DND-41 (cell line): Measurements from ENCODE around the gene EPHB1.

Experiments used
- ATAC-seq: fragments of 200-7000 bp; cut with Tn5 transposase; 3 replicates; pipeline ENCODE4 v1.9.1; 2021; ENCODE audit warnings: low read depth; ENCODE audit not compliant: insufficient read depth
- DNase-seq: peaks from one replicate; pipeline ENCODE4 v3.0.0-alpha.2; 2020
- H2AFZ ChIP-seq: 2 replicates; pipeline ENCODE4 v1.6.0; 2012; ENCODE audit warnings: low read depth, low read length
- H3K27ac ChIP-seq: 2 replicates; pipeline ENCODE4 v1.5.1; 2012; ENCODE audit warnings: low read length, inconsistent platforms
- H3K27me3 ChIP-seq: fragments of 200-600 bp; sonication (generic); 2 replicates; pipeline ENCODE4 v1.6.0; 2012; ENCODE audit warnings: low read length, mild to moderate bottlenecking, inconsistent platforms; ENCODE audit not compliant: insufficient read depth, poor library complexity
- H3K36me3 ChIP-seq: 2 replicates; pipeline ENCODE4 v1.5.1; 2012; ENCODE audit warnings: low read length, inconsistent platforms; ENCODE audit not compliant: insufficient read depth
- H3K4me1 ChIP-seq: 2 replicates; pipeline ENCODE4 v1.5.1; 2012; ENCODE audit warnings: mild to moderate bottlenecking, low read length; ENCODE audit not compliant: insufficient read depth
- H3K4me2 ChIP-seq: 2 replicates; pipeline ENCODE4 v1.6.0; 2012; ENCODE audit warnings: mild to moderate bottlenecking, moderate library complexity, low read length, inconsistent platforms; ENCODE audit not compliant: insufficient read depth
- H3K4me3 ChIP-seq, 2 experiments: fragments of 200-600 bp in 1 of 2; shearing (Covaris generic) in 1 of 2; 2 replicates each; pipeline ENCODE4 v1.5.1; 2012 to 2016; ENCODE audit warnings: inconsistent platforms in 2 of 2, low read length in 2 of 2, mild to moderate bottlenecking in 2 of 2, low read depth in 1 of 2, moderate library complexity in 1 of 2
- H3K79me2 ChIP-seq: 2 replicates; pipeline ENCODE4 v1.6.0; 2012; ENCODE audit warnings: low read length, inconsistent platforms; ENCODE audit not compliant: insufficient read depth
- H3K9ac ChIP-seq: 2 replicates; pipeline ENCODE4 v1.6.0; 2012; ENCODE audit warnings: low read depth, mild to moderate bottlenecking, inconsistent platforms, low read length, moderate library complexity
- H3K9me3 ChIP-seq: 2 replicates; pipeline ENCODE4 v1.5.1; 2012; ENCODE audit warnings: low read length, moderate library complexity, mild to moderate bottlenecking, inconsistent platforms; ENCODE audit not compliant: insufficient read depth, severe bottlenecking
- H4K20me1 ChIP-seq: 2 replicates; pipeline ENCODE4 v1.6.0; 2012; ENCODE audit warnings: low read length; ENCODE audit not compliant: insufficient read depth
- EZH2 ChIP-seq: IDR thresholded peaks from 3 replicates; pipeline ENCODE4 v1.6.1; 2012; ENCODE audit warnings: borderline replicate concordance, low read depth, mild to moderate bottlenecking, moderate library complexity, low read length, inconsistent platforms; ENCODE audit not compliant: severe bottlenecking
- TF ChIP-seq, protein P1 (sequence below): IDR thresholded peaks from 2 replicates; pipeline ENCODE4 v1.5.1; 2012; ENCODE audit warnings: borderline replicate concordance, low read length, moderate library complexity, mild to moderate bottlenecking; ENCODE audit not compliant: poor library complexity, severe bottlenecking; ENCODE audit errors: extremely low read depth

EPHB1 gene

DNA sequence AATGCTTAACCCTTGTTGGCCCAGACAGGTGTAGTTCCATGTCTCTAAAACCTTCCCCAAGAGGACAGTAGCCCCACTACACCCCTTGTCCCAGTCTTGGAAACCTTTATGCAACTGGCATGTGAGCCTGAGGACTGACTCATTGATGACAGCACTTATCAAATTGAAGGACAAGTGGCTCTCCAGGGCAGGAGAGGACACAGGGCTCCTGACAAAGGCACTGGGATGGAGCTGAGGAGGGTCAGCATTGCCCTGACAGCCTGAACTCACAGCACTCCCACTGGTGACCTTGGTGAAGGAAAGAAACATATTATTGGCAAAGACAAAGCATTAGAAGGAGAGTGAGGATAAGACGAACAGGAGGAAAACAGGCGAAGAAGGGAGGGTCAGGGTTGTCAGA is 139.9 kb downstream of the EPHB1 start:
- H3K4me3 ChIP-seq, result no peak overlapping the region
- no peak overlapping the region for H3K27ac ChIP-seq
- DNase-seq (no peak), ATAC-seq (no peak)
- H3K9me3 ChIP-seq, result no peaks in the 10 kb centered on the region
- no peak overlapping the region for H2AFZ ChIP-seq
- H3K9ac ChIP-seq, result no peak overlapping the region
- H4K20me1 ChIP-seq, result no peaks in the 10 kb centered on the region
- no peak overlapping the region for H3K4me2 ChIP-seq
- TF ChIP-seq, protein P1, sequence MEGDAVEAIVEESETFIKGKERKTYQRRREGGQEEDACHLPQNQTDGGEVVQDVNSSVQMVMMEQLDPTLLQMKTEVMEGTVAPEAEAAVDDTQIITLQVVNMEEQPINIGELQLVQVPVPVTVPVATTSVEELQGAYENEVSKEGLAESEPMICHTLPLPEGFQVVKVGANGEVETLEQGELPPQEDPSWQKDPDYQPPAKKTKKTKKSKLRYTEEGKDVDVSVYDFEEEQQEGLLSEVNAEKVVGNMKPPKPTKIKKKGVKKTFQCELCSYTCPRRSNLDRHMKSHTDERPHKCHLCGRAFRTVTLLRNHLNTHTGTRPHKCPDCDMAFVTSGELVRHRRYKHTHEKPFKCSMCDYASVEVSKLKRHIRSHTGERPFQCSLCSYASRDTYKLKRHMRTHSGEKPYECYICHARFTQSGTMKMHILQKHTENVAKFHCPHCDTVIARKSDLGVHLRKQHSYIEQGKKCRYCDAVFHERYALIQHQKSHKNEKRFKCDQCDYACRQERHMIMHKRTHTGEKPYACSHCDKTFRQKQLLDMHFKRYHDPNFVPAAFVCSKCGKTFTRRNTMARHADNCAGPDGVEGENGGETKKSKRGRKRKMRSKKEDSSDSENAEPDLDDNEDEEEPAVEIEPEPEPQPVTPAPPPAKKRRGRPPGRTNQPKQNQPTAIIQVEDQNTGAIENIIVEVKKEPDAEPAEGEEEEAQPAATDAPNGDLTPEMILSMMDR, result no peak
- no peak for TF ChIP-seq EZH2
- H3K79me2 ChIP-seq, result no peaks in the 10 kb centered on the region
- H3K27me3 ChIP-seq, result no peaks in the 10 kb centered on the region
- no peaks in the 10 kb centered on the region for H3K4me1 ChIP-seq
- no peaks in the 10 kb centered on the region for H3K36me3 ChIP-seq

DNA sequence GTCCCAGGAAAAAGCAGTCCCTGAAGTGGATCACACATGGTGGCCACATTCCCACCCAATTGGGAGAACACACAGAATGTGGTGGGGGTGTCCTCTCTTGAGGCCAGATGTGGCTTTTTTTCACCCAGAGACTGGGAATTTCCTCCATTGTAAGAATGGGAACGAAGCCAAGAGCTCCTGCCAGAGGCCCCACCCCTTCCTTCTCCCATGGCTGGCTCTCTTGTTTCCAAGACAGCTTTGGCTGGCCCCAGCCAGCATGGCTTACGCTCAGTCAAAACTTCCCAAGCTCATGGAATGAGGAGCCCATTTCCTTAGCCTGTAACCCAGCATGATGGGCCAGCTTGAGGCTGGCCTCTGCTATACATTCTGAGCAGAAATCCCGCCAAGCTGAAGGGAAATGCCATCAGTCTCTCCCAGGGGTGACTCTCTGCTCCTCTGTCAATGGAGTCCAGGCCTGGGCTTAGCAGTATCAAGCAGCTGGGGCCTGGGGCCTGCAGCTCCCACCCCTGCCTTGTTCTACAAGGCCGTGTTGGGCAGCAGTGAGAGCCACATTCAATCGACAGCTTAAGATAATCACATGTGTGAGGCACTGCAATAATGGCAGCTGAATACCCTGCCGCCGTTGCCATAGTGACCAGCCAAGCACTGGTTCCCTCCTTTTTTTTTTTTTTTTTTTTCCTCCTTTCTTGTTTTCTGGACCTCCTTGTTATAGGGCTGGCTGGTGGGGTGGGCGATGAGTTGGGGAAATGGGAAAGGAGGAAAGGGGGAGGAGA is 142.4 kb downstream of the EPHB1 start:
- TF ChIP-seq EZH2, result no peak
- TF ChIP-seq, protein P1, result no peak
- ATAC-seq (no peak), DNase-seq (no peak)
- H3K4me1 ChIP-seq, result no peaks in the 10 kb centered on the region
- H3K9ac ChIP-seq, result no peak overlapping the region
- H3K9me3 ChIP-seq, result no peaks in the 10 kb centered on the region
- H4K20me1 ChIP-seq, result no peaks in the 10 kb centered on the region
- H3K27me3 ChIP-seq, result no peaks in the 10 kb centered on the region
- H2AFZ ChIP-seq, result no peak overlapping the region
- no peak overlapping the region for H3K27ac ChIP-seq
- H3K79me2 ChIP-seq, result no peaks in the 10 kb centered on the region
- H3K4me2 ChIP-seq, result no peak overlapping the region
- no peaks in the 10 kb centered on the region for H3K36me3 ChIP-seq
- H3K4me3 ChIP-seq, result no peak overlapping the region

DNA sequence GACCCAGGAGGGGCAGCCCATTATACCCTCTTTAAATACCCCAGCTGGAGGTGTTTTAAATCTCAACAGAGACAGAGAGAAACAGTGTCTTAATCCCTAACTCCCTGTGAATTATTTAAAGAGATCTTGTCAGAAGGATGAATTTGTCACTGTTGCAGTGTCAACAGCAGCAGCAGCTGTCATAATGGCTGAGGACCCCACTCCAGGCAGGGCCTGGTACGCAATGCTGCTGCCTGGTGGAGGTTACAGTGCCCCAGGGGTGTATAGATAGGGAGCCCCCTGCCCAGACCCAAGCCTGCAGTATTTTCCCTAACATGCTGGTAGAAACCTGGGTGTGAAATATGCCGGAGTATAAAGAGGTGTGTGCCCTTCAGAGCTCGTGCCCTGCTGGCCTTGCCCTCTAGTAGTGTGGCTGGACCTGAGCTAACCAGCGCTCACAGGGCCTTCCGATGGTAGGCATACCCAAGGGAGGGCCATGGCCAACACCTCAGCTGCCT is 143.0 kb downstream of the EPHB1 start:
- Histone ChIP-seq H3K4me2 (no peak overlapping the region), H3K4me1 (no peaks in the 10 kb centered on the region), H3K4me3 (no peak overlapping the region), H3K79me2 (no peaks in the 10 kb centered on the region), H3K36me3 (no peaks in the 10 kb centered on the region), H3K9me3 (no peaks in the 10 kb centered on the region), H3K9ac (no peak overlapping the region), H2AFZ (no peak overlapping the region), H3K27ac (no peak overlapping the region), H3K27me3 (no peaks in the 10 kb centered on the region), H4K20me1 (no peaks in the 10 kb centered on the region)
- ATAC-seq (no peak), DNase-seq (no peak)
- no peak for TF ChIP-seq EZH2
- TF ChIP-seq, protein P1, result no peak
